OCI-LY7 (cell line): ENCODE measurements around the gene C1orf159. TPM values are rescaled to one million over a fixed set of nuclear protein-coding genes. Genes with fewer than 3 reads are reported as not detected.

Experiments
- BruUV-seq: library from RNA; stranded (reverse); fragments of 400-500 nt; replicated peaks from 2 replicates; lab custom pipeline; 2021; lab: Mats Ljungman, UMichigan
- CTCF ChIA-PET: fragments of 300-600 bp; sonication (Branson Sonifier 250); formaldehyde crosslinking; loops from one replicate; lab custom pipeline; 2022; ENCODE audit warnings: antibody characterized with exemption; ENCODE audit not compliant: unreplicated experiment; lab: Charles Lee
- POLR2A ChIA-PET: fragments of 300-600 bp; sonication (Branson Sonifier 250); formaldehyde crosslinking; loops from one replicate; lab custom pipeline; 2022; ENCODE audit warnings: antibody characterized with exemption; lab: Charles Lee
- DNase-seq: peaks from one replicate; pipeline ENCODE4 v3.0.0-alpha.2; 2015; ENCODE audit warnings: low spot score
- H2AFZ ChIP-seq: fragments of 200-600 bp; sonication (generic), shearing (Covaris generic); 2 replicates; pipeline ENCODE4 v1.6.1; 2014; ENCODE audit warnings: mild to moderate bottlenecking, antibody characterized with exemption, low read length, moderate library complexity
- H3K27ac ChIP-seq: fragments of 200-600 bp; sonication (generic); 2 replicates; pipeline ENCODE4 v1.5.1; 2014; ENCODE audit warnings: mixed run types, low read depth, mild to moderate bottlenecking, moderate library complexity, low read length, inconsistent platforms; ENCODE audit not compliant: poor library complexity, severe bottlenecking
- H3K36me3 ChIP-seq: fragments of 200-600 bp; sonication (generic); 2 replicates; pipeline ENCODE4 v1.6.1; 2014; ENCODE audit warnings: mild to moderate bottlenecking, antibody characterized with exemption, low read length, moderate library complexity, mixed read lengths; ENCODE audit not compliant: insufficient read depth
- H3K4me1 ChIP-seq: fragments of 200-600 bp; sonication (generic); 2 replicates; pipeline ENCODE4 v1.5.1; 2014; ENCODE audit warnings: mild to moderate bottlenecking, low read length; ENCODE audit not compliant: insufficient read depth, poor library complexity, severe bottlenecking
- H3K4me2 ChIP-seq: fragments of 200-600 bp; sonication (generic); 2 replicates; pipeline ENCODE4 v1.6.1; 2014; ENCODE audit warnings: mild to moderate bottlenecking, low read length
- H3K4me3 ChIP-seq: fragments of 200-600 bp; sonication (generic); 2 replicates; pipeline ENCODE4 v1.5.1; 2014; ENCODE audit warnings: mild to moderate bottlenecking, low read depth, low read length; ENCODE audit not compliant: poor library complexity, severe bottlenecking
- H3K79me2 ChIP-seq: fragments of 200-600 bp; sonication (generic); 2 replicates; pipeline ENCODE4 v1.6.1; 2016; ENCODE audit warnings: low read depth, mild to moderate bottlenecking, low read length, moderate library complexity, mixed read lengths; ENCODE audit not compliant: insufficient read depth
- H3K9me2 ChIP-seq: fragments of 200-600 bp; sonication (generic); 2 replicates; pipeline ENCODE4 v1.6.1; 2016; ENCODE audit warnings: mild to moderate bottlenecking, low read length, mixed read lengths; ENCODE audit not compliant: insufficient read depth
- H3K9me3 ChIP-seq: fragments of 200-600 bp; sonication (generic); 2 replicates; pipeline ENCODE4 v1.6.1; 2014; ENCODE audit warnings: mild to moderate bottlenecking, mixed run types, low read length, mixed read lengths
- H4K20me1 ChIP-seq: fragments of 200-600 bp; sonication (generic); 2 replicates; pipeline ENCODE4 v1.6.1; 2014; ENCODE audit warnings: mild to moderate bottlenecking, antibody characterized with exemption, low read length, moderate library complexity, mixed read lengths; ENCODE audit not compliant: insufficient read depth
- CTCF ChIP-seq: fragments of 200-600 bp; sonication (generic); conservative IDR thresholded peaks from 2 replicates; pipeline ENCODE4 v1.5.1; 2014; ENCODE audit warnings: mild to moderate bottlenecking, antibody characterized with exemption, low read length, moderate library complexity, mixed read lengths
- EZH2phosphoT487 ChIP-seq: fragments of 200-600 bp; sonication (generic); IDR thresholded peaks from 2 replicates; pipeline ENCODE4 v1.6.1; 2018; ENCODE audit warnings: low read depth, borderline replicate concordance, mild to moderate bottlenecking, mixed run types, antibody characterized with exemption, low read length, moderate library complexity, mixed read lengths
- intact Hi-C: fragments of 100-400 bp; cut with micrococcal nuclease; formaldehyde crosslinking; loops from one replicate; pipeline ENCODE4 v1.10.0; 2022; ENCODE audit not compliant: unreplicated experiment
- total RNA-seq, 2 experiments: library from RNA; depleted of rRNA in 1 of 2; stranded (reverse); fragments of >200 nt in 1 of 2; shearing (Covaris generic) in 1 of 2; gene quantifications; 2 replicates each; pipeline ENCODE4 v1.2.3, GENCODE V29; 2014 to 2022

The C1orf159 gene
- total RNA-seq, 2 experiments from 2014 or later, result 24.5 to 27.6 TPM

- Histone ChIP-seq H3K27ac (no peak overlapping the region), H3K9me3 (no peaks in the 10 kb centered on the region), H2AFZ (no peak overlapping the region), H3K9me2 (no peaks in the 10 kb centered on the region), H4K20me1 (no peaks in the 10 kb centered on the region), H3K36me3 (no peaks in the 10 kb centered on the region), H3K4me3 (no peak overlapping the region), H3K79me2 (no peaks in the 10 kb centered on the region), H3K4me2 (no peak overlapping the region), H3K4me1 (peaks cover 5% of the 10 kb centered on the region)
- TF ChIP-seq EZH2phosphoT487 (no peak), CTCF (no peak)
- DNase-seq, result no peak
- BruUV-seq, result no TSS peak
- intact Hi-C loops, result no loop called here
- POLR2A ChIA-PET, result no interaction called here
- CTCF ChIA-PET, result no interaction called here
Measured at GRCh38 chr1:1161078-1161682, 45.3 kb upstream of the C1orf159 start.

GRCh38 chr1:1160281-1160930, 44.5 kb upstream of the C1orf159 start:
- no peak for DNase-seq
- no peaks in the 10 kb centered on the region for H3K36me3 ChIP-seq
- H3K79me2 ChIP-seq, result no peaks in the 10 kb centered on the region
- H3K9me2 ChIP-seq, result no peaks in the 10 kb centered on the region
- H3K4me2 ChIP-seq, result no peak overlapping the region
- H3K27ac ChIP-seq, result no peak overlapping the region
- BruUV-seq, result no TSS peak
- H3K4me1 ChIP-seq, result peaks cover 5% of the 10 kb centered on the region
- no peak overlapping the region for H3K4me3 ChIP-seq
- no peak overlapping the region for H2AFZ ChIP-seq
- TF ChIP-seq EZH2phosphoT487 (no peak), CTCF (no peak)
- ChIA-PET CTCF (no interaction called here), POLR2A (no interaction called here)
- no peaks in the 10 kb centered on the region for H3K9me3 ChIP-seq
- intact Hi-C loops, result no loop called here
- no peaks in the 10 kb centered on the region for H4K20me1 ChIP-seq
